ENCODE measurements around the gene PEX7.
"Not testable (repeated sequence)": the region's sequence is repeated elsewhere in the genome, so short reads cannot be mapped to it uniquely, and the experiment has no call there.

PEX7 gene

GRCh38 chr6:136840276-136841001 is 18.0 kb downstream of the PEX7 start:
- DNase-seq (ENCODE audit: low read depth) = no peak

- DNase-seq (ENCODE audit: low read depth) = no peak
These were observed 20.8 kb downstream of the PEX7 start for GRCh38 chr6:136843210-136843609.

GRCh38 chr6:136846046-136846445 is 23.7 kb downstream of the PEX7 start:
- no peak for DNase-seq (ENCODE audit: low read depth)

- DNase-seq (ENCODE audit: low read depth) = not testable (repeated sequence)
These were observed 24.1 kb downstream of the PEX7 start for GRCh38 chr6:136846477-136846876.

GRCh38 chr6:136849979-136850563 is 27.7 kb downstream of the PEX7 start:
- DNase-seq (ENCODE audit: low read depth) = not testable (repeated sequence)

- DNase-seq (ENCODE audit: low read depth) = no peak
These were observed 37.0 kb downstream of the PEX7 start for GRCh38 chr6:136859430-136859829.

GRCh38 chr6:136860043-136860442 is 37.7 kb downstream of the PEX7 start:
- DNase-seq (ENCODE audit: low read depth) = no peak

- no peak for DNase-seq (ENCODE audit: low read depth)
These were observed 40.3 kb downstream of the PEX7 start for GRCh38 chr6:136862662-136863061.

- DNase-seq (ENCODE audit: low read depth) = no peak
These were observed 41.4 kb downstream of the PEX7 start for GRCh38 chr6:136863752-136864151.

GRCh38 chr6:136864676-136865075 is 42.3 kb downstream of the PEX7 start:
- DNase-seq (ENCODE audit: low read depth) = no peak

GRCh38 chr6:136866872-136867416 is 44.6 kb downstream of the PEX7 start:
- no peak for DNase-seq (ENCODE audit: low read depth)

GRCh38 chr6:136869451-136869850 is 47.1 kb downstream of the PEX7 start:
- DNase-seq (ENCODE audit: low read depth) = no peak

GRCh38 chr6:136873748-136874147 is 51.4 kb downstream of the PEX7 start:
- no peak for DNase-seq (ENCODE audit: low read depth)

GRCh38 chr6:136876469-136876868 is 54.1 kb downstream of the PEX7 start:
- DNase-seq (ENCODE audit: low read depth) = not testable (repeated sequence)

GRCh38 chr6:136880748-136881460 is 58.5 kb downstream of the PEX7 start:
- no peak for DNase-seq (ENCODE audit: low read depth)

GRCh38 chr6:136886091-136886490 is 63.7 kb downstream of the PEX7 start:
- DNase-seq (ENCODE audit: low read depth) = no peak

GRCh38 chr6:136887953-136888352 is 65.6 kb downstream of the PEX7 start:
- no peak for DNase-seq (ENCODE audit: low read depth)

- DNase-seq (ENCODE audit: low read depth) = no peak
These were observed 67.1 kb downstream of the PEX7 start for GRCh38 chr6:136889271-136890193.

GRCh38 chr6:136890194-136890839 is 67.9 kb downstream of the PEX7 start:
- DNase-seq (ENCODE audit: low read depth) = no peak

- DNase-seq (ENCODE audit: low read depth) = no peak
These were observed 68.6 kb downstream of the PEX7 start for GRCh38 chr6:136890986-136891385.

GRCh38 chr6:136893187-136893586 is 70.8 kb downstream of the PEX7 start:
- no peak for DNase-seq (ENCODE audit: low read depth)

All from HS-5 (cell line).